HepG2 (cell line): Measurements from ENCODE around the gene TRH. TPM values are rescaled to one million over a fixed set of nuclear protein-coding genes. Genes with fewer than 3 reads are reported as not detected.

Experiments used
- ATAC-seq: fragments of 200-7000 bp; cut with Tn5 transposase; 3 replicates; pipeline ENCODE4 v1.9.1; 2020; ENCODE audit warnings: mild to moderate bottlenecking, moderate library complexity
- BruUV-seq: library from RNA; stranded (reverse); fragments of 400-500 nt; replicated peaks from 2 replicates; lab custom pipeline; 2021; lab: Mats Ljungman, UMichigan
- CTCF ChIA-PET: fragments of 300-600 bp; formaldehyde crosslinking; extraction: SDS; loops from one replicate; lab custom pipeline; 2021; ENCODE audit warnings: low total read pairs, inconsistent platforms, low intra/inter-chr PET ratio; lab: Yijun Ruan, JAX
- POLR2A ChIA-PET: fragments of 350-600 bp; sonication (Branson Sonifier 250); formaldehyde crosslinking; loops from one replicate; lab custom pipeline; 2020; ENCODE audit warnings: antibody characterized with exemption, inconsistent platforms; lab: Yijun Ruan, JAX
- DNase-seq: peaks from one replicate; pipeline ENCODE4 v3.0.0-alpha.2; 2015; ENCODE audit warnings: low spot score
- FAIRE-seq: peaks from 3 replicates; lab custom pipeline; 2011; peaks lifted over from hg19 to GRCh38; lab: Jason Lieb, UNC
- H2AFZ ChIP-seq: one replicate; pipeline ENCODE4 v1.6.1; 2011; ENCODE audit warnings: low read length, inconsistent platforms
- H3K27ac ChIP-seq: fragments of 300-600 bp; 3 replicates; pipeline ENCODE4 v1.8.0; 2011; ENCODE audit warnings: mixed run types, mild to moderate bottlenecking, mixed read lengths, low read length, inconsistent platforms; ENCODE audit not compliant: insufficient read depth; ENCODE audit errors: extremely low read length
- H3K27me3 ChIP-seq, 2 experiments: fragments of 200-600 bp in 1 of 2; 2 replicates in 1 of 2; 3 replicates in 1 of 2; pipeline versions ENCODE4 v1.6.0 to v1.8.0; 2011; ENCODE audit warnings: low read length in 2 of 2, mild to moderate bottlenecking in 2 of 2, moderate library complexity in 2 of 2, inconsistent platforms in 1 of 2; ENCODE audit not compliant: insufficient read depth in 2 of 2, control insufficient read depth in 1 of 2
- H3K36me3 ChIP-seq, 2 experiments: fragments of 200-600 bp in 1 of 2; replicated peaks in 1 of 2; 2 replicates in 1 of 2; 3 replicates in 1 of 2; pipeline versions ENCODE4 v1.5.1 to v1.8.0; 2011; ENCODE audit warnings: low read length in 2 of 2, inconsistent platforms in 1 of 2; ENCODE audit not compliant: insufficient read depth in 2 of 2, control insufficient read depth in 1 of 2
- H3K4me1 ChIP-seq: 2 replicates; pipeline ENCODE4 v1.5.1; 2012; ENCODE audit warnings: low read length, inconsistent platforms; ENCODE audit not compliant: insufficient read depth
- H3K4me2 ChIP-seq: 2 replicates; pipeline ENCODE4 v1.6.0; 2011; ENCODE audit warnings: low read depth, low read length, inconsistent platforms
- H3K4me3 ChIP-seq, 3 experiments: fragments of 200-600 bp in 1 of 3; sonication (generic), shearing (Covaris generic) in 1 of 3; replicated peaks in 1 of 3; 2 replicates each; pipeline ENCODE4 v1.5.1; 2011 to 2016; ENCODE audit warnings: low read length in 3 of 3, inconsistent platforms in 2 of 3, low read depth in 2 of 3, mild to moderate bottlenecking in 2 of 3, control low read depth in 1 of 3, mixed read lengths in 1 of 3; ENCODE audit not compliant: insufficient read depth in 1 of 3
- H3K79me2 ChIP-seq: one replicate; pipeline ENCODE4 v1.6.1; 2011; ENCODE audit warnings: low read length, inconsistent platforms; ENCODE audit not compliant: insufficient read depth
- H3K9ac ChIP-seq: 2 replicates; pipeline ENCODE4 v1.6.0; 2011; ENCODE audit warnings: mild to moderate bottlenecking, low read depth, low read length, inconsistent platforms; ENCODE audit not compliant: insufficient read depth
- H3K9me3 ChIP-seq: 2 replicates; pipeline ENCODE4 v1.5.1; 2012; ENCODE audit warnings: mild to moderate bottlenecking, low read length
- H4K20me1 ChIP-seq: 2 replicates; pipeline ENCODE4 v1.6.0; 2011; ENCODE audit warnings: inconsistent platforms, mild to moderate bottlenecking, low read length, moderate library complexity; ENCODE audit not compliant: insufficient read depth
- BRCA1 ChIP-seq: sonication (generic); formaldehyde crosslinking; IDR thresholded peaks from 2 replicates; pipeline ENCODE4 v1.4.0; 2020; ENCODE audit warnings: missing genetic modification reagents
- GPN1 ChIP-seq: sonication (generic); formaldehyde crosslinking; IDR thresholded peaks from 2 replicates; pipeline ENCODE4 v1.5.1; 2020; ENCODE audit warnings: missing genetic modification reagents, borderline replicate concordance
- KDM6A ChIP-seq: IDR thresholded peaks from 2 replicates; pipeline ENCODE4 v1.6.1; 2016; ENCODE audit warnings: low read depth
- MXD3 ChIP-seq: IDR thresholded peaks from 2 replicates; pipeline ENCODE4 v1.6.1; 2016; ENCODE audit warnings: mild to moderate bottlenecking, missing biosample characterization, missing genetic modification reagents
- NR2F2 ChIP-seq: IDR thresholded peaks from 2 replicates; pipeline ENCODE4 v1.6.1; 2012; ENCODE audit warnings: low read depth, inconsistent platforms, borderline replicate concordance
- SMAD1 ChIP-seq: sonication (generic); formaldehyde crosslinking; IDR thresholded peaks from 2 replicates; pipeline ENCODE4 v1.4.0; 2020; ENCODE audit warnings: missing genetic modification reagents, low read depth, mild to moderate bottlenecking, borderline replicate concordance
- TBL1XR1 ChIP-seq: fragments of 150-350 bp; IDR thresholded peaks from 2 replicates; pipeline ENCODE4 v1.6.1; 2014; ENCODE audit warnings: borderline replicate concordance, low read length; ENCODE audit not compliant: partially characterized antibody
- TBP ChIP-seq: sonication (generic); formaldehyde crosslinking; IDR thresholded peaks from 2 replicates; pipeline ENCODE4 v1.5.0; 2020; ENCODE audit warnings: missing genetic modification reagents
- TEAD2 ChIP-seq: sonication (generic); formaldehyde crosslinking; IDR thresholded peaks from 2 replicates; pipeline ENCODE4 v1.9.0; 2021; ENCODE audit warnings: missing genetic modification reagents
- XRCC5 ChIP-seq: fragments of 200-400 bp; formaldehyde crosslinking; optimal IDR thresholded peaks from 2 replicates; pipeline ENCODE3; 2017; ENCODE audit warnings: mild to moderate bottlenecking, low read length
- ZBTB4 ChIP-seq: sonication (generic); formaldehyde crosslinking; IDR thresholded peaks from 2 replicates; pipeline ENCODE4 v1.4.0; 2020; ENCODE audit warnings: missing genetic modification reagents, mild to moderate bottlenecking, borderline replicate concordance
- ZBTB42 ChIP-seq: sonication (generic); formaldehyde crosslinking; IDR thresholded peaks from 2 replicates; pipeline ENCODE4 v1.5.0; 2020; ENCODE audit warnings: mild to moderate bottlenecking, missing genetic modification reagents
- ZEB1 ChIP-seq: IDR thresholded peaks from 2 replicates; pipeline ENCODE4 v1.6.1; 2012; ENCODE audit warnings: mild to moderate bottlenecking, low read depth, inconsistent platforms; ENCODE audit not compliant: insufficient replicate concordance
- ZNF768 ChIP-seq: sonication (generic); formaldehyde crosslinking; IDR thresholded peaks from 2 replicates; pipeline ENCODE4 v1.4.0; 2020; ENCODE audit warnings: missing genetic modification reagents
- WGBS: methylation state at CpG from one replicate; pipeline ENCODE4 v1.1.6; 2017; ENCODE audit warnings: low lambda C conversion rate; 5-methylcytosine and 5-hydroxymethylcytosine counted together
- in situ Hi-C: cut with HindIII; loops from 2 replicates; pipeline ENCODE4 v1.10.0; 2017; ENCODE audit warnings: low pct_unique_long_range_greater_than_20kb; ENCODE audit not compliant: extremely low pct_ligation_motif_present
- intact Hi-C: fragments of 100-400 bp; cut with micrococcal nuclease; formaldehyde crosslinking; loops from one replicate; pipeline ENCODE4 v1.10.0; 2022; ENCODE audit not compliant: unreplicated experiment
- polyA plus RNA-seq, 8 experiments: library from polyadenylated mRNA; depleted of rRNA in 3 of 8; stranded (reverse) in 7 of 8; unstranded in 1 of 8; fragments of >200 nt; fragmentation: Illumina TruSeq in 4 of 8; extraction: Trizol in 4 of 8; gene quantifications; 2 replicates each; pipeline versions ENCODE4 v1.2.1 to v1.2.3, GENCODE V29; 2011 to 2016; ENCODE audit warnings: low read depth in 4 of 8, missing spikeins in 1 of 8, mixed read lengths in 1 of 8; ENCODE audit not compliant: insufficient read depth in 1 of 8
- total RNA-seq, 5 experiments: library from RNA; depleted of rRNA; stranded (reverse); fragments of >200 nt; fragmentation: Illumina TruSeq; extraction: Trizol; gene quantifications; 2 replicates each; pipeline ENCODE4 v1.2.3, GENCODE V29; 2016; ENCODE audit warnings: low read depth in 1 of 5

Gene TRH
- total and polyA plus RNA-seq, 2 of the 13 experiments (the other 11 are each of a cell fraction or from before 2014, with no cell fraction given), result not detected

GRCh38 chr3:129992781-129993180 is 18.3 kb downstream of the TRH start (continued):
- TF ChIP-seq XRCC5, result peak; percentile 39
- TF ChIP-seq KDM6A (CRISPR knock-in tag), result no peak
- TF ChIP-seq TBP, result no peak
- no peak for TF ChIP-seq MXD3
- no peak for TF ChIP-seq TBL1XR1
- TF ChIP-seq, all 625 proteins: peak for 3

- H3K36me3 ChIP-seq, result no peaks in the 10 kb centered on the region
Observed at GRCh38 chr3:129994883-129995559, 20.5 kb downstream of the TRH start.

GRCh38 chr3:129996073-129996472 is 21.6 kb downstream of the TRH start:
- H3K4me2 ChIP-seq, result no peak overlapping the region
- no peaks in the 10 kb centered on the region for H3K9me3 ChIP-seq
- no peaks in the 10 kb centered on the region for H3K4me1 ChIP-seq
- no peaks in the 10 kb centered on the region for H4K20me1 ChIP-seq
- peaks cover 1 to 24% of the 10 kb centered on the region in 2 experiments; a peak in 4 of 5 replicates for H3K27me3 ChIP-seq
- no peak for FAIRE-seq
- no peaks in the 10 kb centered on the region for H3K36me3 ChIP-seq
- 12% methylated on average over 3 of the region's 4 CpGs for WGBS
- BruUV-seq, result no TSS peak
- no peak overlapping the region for H3K27ac ChIP-seq
- no peak for DNase-seq
- intact Hi-C loops, result no loop called here
- no peaks in the 10 kb centered on the region for H3K79me2 ChIP-seq
- no peak overlapping the region for H2AFZ ChIP-seq
- H3K9ac ChIP-seq, result no peak overlapping the region
- H3K4me3 ChIP-seq, result no peak overlapping the region
- ChIA-PET CTCF (no interaction called here), POLR2A (no interaction called here)
- in situ Hi-C loops, result loop anchor here (5.0 kb wide), 1 partner anchor 54 kb away; no protein-coding TSS in a partner anchor
- ATAC-seq, result no peak
- TF ChIP-seq ZBTB4 (CRISPR knock-in tag) (no peak), GPN1 (no peak), SMAD1 (CRISPR knock-in tag) (no peak), ZEB1 (no peak), ZBTB42 (no peak), TEAD2 (CRISPR knock-in tag) (no peak), BRCA1 (no peak)

More at GRCh38 chr3:129994883-129995559, 20.5 kb downstream of the TRH start:
- H2AFZ ChIP-seq, result no peak overlapping the region
- peaks cover 1 to 24% of the 10 kb centered on the region in 2 experiments; a peak in 4 of 5 replicates for H3K27me3 ChIP-seq
- no peak for DNase-seq
- in situ Hi-C loops, result loop anchor here (5.0 kb wide), 1 partner anchor 53 kb away; no protein-coding TSS in a partner anchor
- ChIA-PET CTCF (no interaction called here), POLR2A (no interaction called here)
- no peak overlapping the region for H3K4me2 ChIP-seq
- H3K9me3 ChIP-seq, result no peaks in the 10 kb centered on the region
- no TSS peak for BruUV-seq
- H4K20me1 ChIP-seq, result no peaks in the 10 kb centered on the region
- ATAC-seq, result no peak
- WGBS, result 6% methylated on average over 5 of the region's 5 CpGs
- intact Hi-C loops, result no loop called here
- no peaks in the 10 kb centered on the region for H3K4me1 ChIP-seq
- no peaks in the 10 kb centered on the region for H3K79me2 ChIP-seq
- TF ChIP-seq ZNF768 (CRISPR knock-in tag) (peak; percentile 44; the same call in 1 of the 2 replicates), NR2F2 (no peak)
- H3K27ac ChIP-seq, result no peak overlapping the region
- no peak overlapping the region for H3K9ac ChIP-seq
- no peak for FAIRE-seq
- H3K4me3 ChIP-seq, result no peak overlapping the region
